K562 (cell line): Measurements from ENCODE around the gene BAIAP3. TPM values are rescaled to one million over a fixed set of nuclear protein-coding genes. Genes with fewer than 3 reads are reported as not detected.

Experiments
- ATAC-seq: fragments of 200-7000 bp; cut with Tn5 transposase; 3 replicates; pipeline ENCODE4 v1.9.1; 2020; ENCODE audit warnings: moderate library complexity
- BruUV-seq: library from RNA; stranded (reverse); fragments of 400-500 nt; replicated peaks from 2 replicates; lab custom pipeline; 2021; lab: Mats Ljungman, UMichigan
- CTCF ChIA-PET: fragments of 300-600 bp; formaldehyde crosslinking; extraction: SDS; loops from one replicate; lab custom pipeline; 2021; ENCODE audit warnings: low intra/inter-chr PET ratio; lab: Yijun Ruan, JAX
- POLR2A ChIA-PET: fragments of 300-600, 350-650 bp; sonication (Branson Sonifier 250); formaldehyde crosslinking; extraction: SDS; loops from one replicate; lab custom pipeline; 2021; ENCODE audit warnings: antibody characterized with exemption, inconsistent platforms; lab: Yijun Ruan, JAX
- DNase-seq, 4 experiments: peaks; one replicate each; pipeline versions ENCODE4 v3.0.0 to v3.0.0-alpha.2; 2011 to 2018; ENCODE audit warnings: low spot score in 3 of 4, mixed read lengths in 3 of 4; ENCODE audit errors: extremely low read depth in 1 of 4
- FAIRE-seq: peaks from 2 replicates; lab custom pipeline; 2011; peaks lifted over from hg19 to GRCh38; lab: Jason Lieb, UNC
- H2AFZ ChIP-seq: 2 replicates; pipeline ENCODE4 v1.6.0; 2011; ENCODE audit warnings: low read depth, low read length, control low read depth, inconsistent platforms
- H3K27ac ChIP-seq: fragments of 200-600 bp; 3 replicates; pipeline ENCODE4 v1.8.0; 2011; ENCODE audit warnings: low read depth, mild to moderate bottlenecking, control low read depth, inconsistent platforms, low read length, moderate library complexity, mixed read lengths; ENCODE audit errors: extremely low read depth
- H3K27me3 ChIP-seq, 2 experiments: fragments of 300-600 bp in 1 of 2; 2 replicates in 1 of 2; 3 replicates in 1 of 2; pipeline versions ENCODE4 v1.6.0 to v1.8.0; 2011; ENCODE audit warnings: inconsistent platforms in 2 of 2, low read length in 2 of 2, mild to moderate bottlenecking in 1 of 2, mixed read lengths in 1 of 2, moderate library complexity in 1 of 2; ENCODE audit not compliant: control insufficient read depth in 2 of 2, insufficient read depth in 2 of 2
- H3K36me3 ChIP-seq: fragments of 300-600 bp; 3 replicates; pipeline ENCODE4 v1.8.0; 2011; ENCODE audit warnings: mild to moderate bottlenecking, low read length, inconsistent platforms; ENCODE audit not compliant: control insufficient read depth, insufficient read depth
- H3K4me1 ChIP-seq, 2 experiments: fragments of 200-600 bp in 1 of 2; replicated peaks in 1 of 2; 2 replicates in 1 of 2; 3 replicates in 1 of 2; pipeline versions ENCODE4 v1.5.1 to v1.8.0; 2011; ENCODE audit warnings: inconsistent platforms in 2 of 2, low read length in 2 of 2, mild to moderate bottlenecking in 1 of 2, mixed read lengths in 1 of 2, moderate library complexity in 1 of 2; ENCODE audit not compliant: control insufficient read depth in 2 of 2, insufficient read depth in 2 of 2
- H3K4me2 ChIP-seq: 2 replicates; pipeline ENCODE4 v1.6.1; 2011; ENCODE audit warnings: low read length, control low read depth, inconsistent platforms, mixed read lengths; ENCODE audit not compliant: insufficient read depth
- H3K4me3 ChIP-seq: fragments of 200-600 bp; sonication (generic), shearing (Covaris generic); 2 replicates; pipeline ENCODE4 v1.5.1; 2016; ENCODE audit warnings: control low read depth, inconsistent platforms
- H3K79me2 ChIP-seq: fragments of 200-600 bp; 3 replicates; pipeline ENCODE4 v1.8.0; 2011; ENCODE audit warnings: low read length, inconsistent platforms; ENCODE audit not compliant: control insufficient read depth, insufficient read depth
- H3K9ac ChIP-seq, 2 experiments: 2 replicates each; pipeline versions ENCODE4 v1.6.0 to v1.6.1; 2011; ENCODE audit warnings: low read depth in 2 of 2, low read length in 2 of 2, control low read depth in 1 of 2, inconsistent platforms in 1 of 2, mild to moderate bottlenecking in 1 of 2, mixed read lengths in 1 of 2; ENCODE audit not compliant: insufficient read depth in 1 of 2
- H3K9me1 ChIP-seq: one replicate; pipeline ENCODE4 v1.6.0; 2011; ENCODE audit warnings: inconsistent platforms, mild to moderate bottlenecking, low read length, moderate library complexity; ENCODE audit not compliant: control insufficient read depth, insufficient read depth
- H3K9me3 ChIP-seq: replicated peaks from 2 replicates; pipeline ENCODE4 v1.5.1; 2011; ENCODE audit warnings: low read depth, low read length, inconsistent platforms; ENCODE audit not compliant: control insufficient read depth, insufficient read depth
- H4K20me1 ChIP-seq: replicated peaks from 2 replicates; pipeline ENCODE4 v1.6.1; 2011; ENCODE audit warnings: low read length, inconsistent platforms, mixed read lengths; ENCODE audit not compliant: control insufficient read depth, insufficient read depth
- CBX3 ChIP-seq, 2 experiments: IDR thresholded peaks; 1 replicate in 1 of 2; 2 replicates in 1 of 2; pipeline ENCODE4 v1.6.1; 2012; ENCODE audit warnings: inconsistent platforms in 2 of 2, low read length in 2 of 2, borderline replicate concordance in 1 of 2, control low read depth in 1 of 2
- FOXK1 ChIP-seq: sonication (generic); formaldehyde crosslinking; IDR thresholded peaks from 2 replicates; pipeline ENCODE4 v1.8.0; 2022; ENCODE audit warnings: missing genetic modification reagents, mild to moderate bottlenecking, borderline replicate concordance
- NR4A1 ChIP-seq, 2 experiments: fragments of 250-450 bp in 1 of 2; fragments of 450-650 bp in 1 of 2; sonication (Bioruptor Pico) in 1 of 2; IDR thresholded peaks; 2 replicates each; pipeline versions ENCODE4 v1.4.0 to v1.6.1; 2016 to 2020; ENCODE audit warnings: mild to moderate bottlenecking in 2 of 2, missing compliant biosample characterization in 1 of 2, missing genetic modification characterization in 1 of 2, moderate library complexity in 1 of 2
- POLR2G ChIP-seq: fragments of 200-400 bp; formaldehyde crosslinking; IDR thresholded peaks from 2 replicates; pipeline ENCODE4 v1.6.1; 2017; ENCODE audit warnings: low read depth, mild to moderate bottlenecking, antibody characterized with exemption, low read length, moderate library complexity
- WGBS: fragments of 100-300 bp; shearing (Covaris generic); methylation state at CpG from one replicate; pipeline ENCODE4 v1.1.6; 2016; ENCODE audit warnings: low coverage, mixed read lengths; ENCODE audit not compliant: insufficient coverage; ENCODE audit errors: missing lambda C conversion rate; 5-methylcytosine and 5-hydroxymethylcytosine counted together
- in situ Hi-C: fragments of 300-500 bp; cut with MboI; formaldehyde crosslinking; loops from 4 replicates; pipeline ENCODE4 v1.15.0; 2018; ENCODE audit warnings: inconsistent platforms, mixed read lengths
- intact Hi-C: fragments of 100-400 bp; cut with micrococcal nuclease; formaldehyde crosslinking; loops from 2 replicates; pipeline ENCODE4 v1.14.2; 2022
- polyA plus RNA-seq, 8 experiments: library from polyadenylated mRNA; depleted of rRNA in 4 of 8; stranded (reverse) in 5 of 8; unstranded in 3 of 8; fragments of >200 nt; fragmentation: Nextera tagmentation in 2 of 8; fragmentation: Illumina TruSeq in 1 of 8; extraction: Ambion mirVana in 2 of 8; extraction: Trizol in 1 of 8; gene quantifications; 2 replicates each; pipeline versions ENCODE4 v1.2.1 to v1.2.3, GENCODE V29; 2011 to 2014; ENCODE audit warnings: inconsistent platforms in 1 of 8, missing spikeins in 1 of 8
- total RNA-seq, 7 experiments: library from RNA; depleted of rRNA in 6 of 7; stranded (reverse); fragments of >200 nt in 6 of 7; fragmentation: Illumina TruSeq in 2 of 7; extraction: Trizol in 2 of 7; gene quantifications; 2 replicates each; pipeline versions ENCODE4 v1.2.1 to v1.2.3, GENCODE V29; 2011 to 2021; ENCODE audit warnings: low replicate concordance in 1 of 7

BAIAP3 gene
- total and polyA plus RNA-seq, 9 of the 15 experiments (the other 6 are each of a cell fraction or from before 2014, with no cell fraction given) = 0.03 to 4.5 (median 0.57) TPM; not detected in 1

GRCh38 chr16:1367486-1368174, 34.2 kb downstream of the BAIAP3 start:
- 0 out of 2 replicates have a peak, but pooled peaks have one; percentile 16 for TF ChIP-seq POLR2G
- no peak for TF ChIP-seq NR4A1 (CRISPR knock-in tag; IDR thresholded peaks at IDR 0.05)
- no peak for TF ChIP-seq NR4A1 (tag; IDR thresholded peaks at IDR 0.05)
- no peak for TF ChIP-seq FOXK1
- TF ChIP-seq CBX3 (IDR thresholded peaks at IDR 0.05; ENCODE audit: borderline replicate concordance in 1 of 2, low read length in 2 of 2) = no peak
- TF ChIP-seq, all 486 proteins: peak for 1
- BruUV-seq = no TSS peak

More at GRCh38 chr16:1367486-1368174, 34.2 kb downstream of the BAIAP3 start:
- CTCF ChIA-PET = no interaction called here
- WGBS = 96% methylated on average over 11 of the region's 27 CpGs
- Histone ChIP-seq H3K9me3 (no peaks in the 10 kb centered on the region), H3K27me3 (no peaks in the 10 kb centered on the region), H3K9ac (no peak overlapping the region; a peak in 1 of 4 replicates), H3K27ac (no peak overlapping the region), H3K36me3 (peaks cover 64% of the 10 kb centered on the region; the same call in 2 of the 3 replicates), H3K4me3 (no peak overlapping the region), H3K79me2 (peaks cover 8% of the 10 kb centered on the region; the same call in 2 of the 3 replicates), H4K20me1 (0 out of 2 replicates have a peak, but pooled peaks cover 12% of the 10 kb centered on the region), H2AFZ (no peak overlapping the region), H3K4me2 (no peak overlapping the region), H3K9me1 (no peaks in the 10 kb centered on the region), H3K4me1 (peaks cover 0 to 54% of the 10 kb centered on the region in 2 experiments; a peak in 2 of 5 replicates)
- FAIRE-seq (no peak), ATAC-seq (no peak), DNase-seq (no peak)
- POLR2A ChIA-PET = interaction anchor here (3.8 kb wide), 1 partner anchor 11 kb away, joined by 18 read pairs; no protein-coding TSS in a partner anchor
- intact Hi-C loops (no loop called here), in situ Hi-C loops (no loop called here)
